NT2/D1 (cell line): ENCODE data around the gene LONRF3.

Experiments used
- SUZ12 ChIP-seq: IDR thresholded peaks from 2 replicates; pipeline ENCODE4 v1.6.1; 2011; ENCODE audit not compliant: insufficient read length, insufficient read depth; ENCODE audit errors: extremely low read depth
- ZNF274 ChIP-seq: IDR thresholded peaks from 2 replicates; pipeline ENCODE4 v1.6.1; 2011; ENCODE audit warnings: mild to moderate bottlenecking, low read depth, low read length

GRCh38 chrX:119045884-119046283 lies 71.5 kb downstream of the LONRF3 start:
- TF ChIP-seq ZNF274 (no peak), SUZ12 (no peak)
